HT-29 (cell line): ENCODE measurements around the gene WNT7B. TPM values are rescaled to one million over a fixed set of nuclear protein-coding genes. Genes with fewer than 3 reads are reported as not detected.

ENCODE experiments used
- DNase-seq: peaks from one replicate; pipeline ENCODE4 v3.0.0-alpha.2; 2015; ENCODE audit warnings: low spot score
- total RNA-seq: library from RNA; depleted of rRNA; stranded (reverse); fragments of >200 nt; shearing (Covaris generic); gene quantifications from 2 replicates; pipeline ENCODE4 v1.2.3, GENCODE V29; 2014

WNT7B gene
- total RNA-seq, 1 experiment from 2014 or later = 31.4 TPM

GRCh38 chr22:45959719-45960476 is 17.1 kb downstream of the WNT7B start:
- no peak for DNase-seq

DNA sequence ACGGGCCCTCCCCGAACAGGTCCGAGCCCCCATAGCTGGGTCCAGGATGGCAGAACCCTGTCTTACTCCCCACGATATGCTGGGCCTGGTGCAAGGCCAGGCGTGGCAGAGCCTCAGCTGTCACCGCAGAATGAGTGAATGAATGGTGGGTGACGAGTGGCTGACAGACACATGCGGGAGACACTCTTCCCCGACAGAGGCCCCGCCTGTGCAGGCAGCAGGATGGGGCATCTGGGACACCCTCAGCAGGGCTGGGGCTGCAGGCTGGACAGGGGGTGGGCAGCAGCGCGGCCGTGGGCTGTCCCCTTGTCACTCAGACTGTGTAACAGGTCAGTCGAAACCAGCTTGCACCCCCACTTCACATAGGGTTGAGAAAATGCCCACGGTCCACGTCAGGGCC is 18.0 kb downstream of the WNT7B start:
- no peak for DNase-seq

DNA sequence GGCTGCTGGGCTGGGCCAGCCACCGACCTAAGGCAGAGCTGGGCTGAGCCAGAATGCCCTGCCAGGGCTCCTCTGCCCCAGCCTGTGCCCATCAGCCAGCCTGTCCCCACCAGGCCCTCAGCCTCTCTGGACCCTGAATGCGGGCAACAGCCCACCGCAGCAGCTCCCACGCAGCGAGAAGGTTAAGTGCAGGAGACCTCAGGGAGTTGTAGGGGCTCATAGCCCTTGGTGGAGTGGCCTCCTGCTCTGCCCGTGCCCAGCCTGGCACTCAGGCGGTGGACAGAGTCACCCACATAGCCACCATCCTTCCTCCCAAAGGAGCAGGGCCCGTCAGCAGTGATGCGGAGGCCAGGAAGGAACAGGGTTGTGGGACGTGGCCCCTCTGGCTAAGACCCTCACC is 19.1 kb downstream of the WNT7B start:
- DNase-seq = no peak

DNA sequence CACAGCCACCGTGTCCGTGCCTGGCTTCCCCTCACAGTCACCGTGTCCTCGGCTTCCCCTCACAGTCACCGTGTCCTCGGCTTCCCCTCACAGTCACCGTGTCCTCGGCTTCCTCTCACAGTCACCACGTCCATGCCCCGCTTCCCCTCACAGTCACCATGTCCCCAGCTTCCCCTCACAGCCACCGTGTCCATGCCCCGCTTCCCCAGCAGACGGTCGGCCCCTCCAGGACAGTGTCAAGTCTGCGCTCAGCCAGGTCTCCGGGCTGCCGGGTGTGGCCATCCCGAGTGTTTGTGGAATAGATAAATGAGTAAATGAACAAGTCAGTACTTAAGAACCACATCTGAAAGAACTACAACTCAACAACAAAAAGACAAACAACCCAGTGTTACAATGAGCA is 23.8 kb downstream of the WNT7B start:
- DNase-seq = no peak

DNA sequence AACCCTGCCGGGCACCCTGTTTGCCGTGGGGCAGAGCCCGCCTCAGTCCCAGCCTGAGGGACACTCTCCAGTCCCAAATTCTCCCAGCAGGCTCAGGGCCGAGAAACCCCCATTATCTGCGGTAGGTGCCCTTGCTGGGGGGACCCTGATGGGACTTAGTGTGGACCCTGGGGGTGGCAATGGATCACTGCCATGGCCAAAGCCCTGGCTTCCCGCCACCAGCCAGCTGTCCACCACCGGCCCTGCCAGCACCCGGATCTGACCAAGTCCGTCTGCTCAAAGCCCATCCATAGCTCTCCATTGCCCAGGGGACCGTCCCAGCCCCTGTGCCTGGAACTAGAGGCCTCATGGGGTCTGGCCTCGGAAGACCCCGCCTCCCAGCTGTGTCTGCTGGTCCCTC is 24.4 kb downstream of the WNT7B start:
- DNase-seq = no peak

GRCh38 chr22:45952151-45952550 is 24.8 kb downstream of the WNT7B start:
- no peak for DNase-seq

- DNase-seq = no peak
Measured at GRCh38 chr22:45949891-45950290, 27.1 kb downstream of the WNT7B start.

DNA sequence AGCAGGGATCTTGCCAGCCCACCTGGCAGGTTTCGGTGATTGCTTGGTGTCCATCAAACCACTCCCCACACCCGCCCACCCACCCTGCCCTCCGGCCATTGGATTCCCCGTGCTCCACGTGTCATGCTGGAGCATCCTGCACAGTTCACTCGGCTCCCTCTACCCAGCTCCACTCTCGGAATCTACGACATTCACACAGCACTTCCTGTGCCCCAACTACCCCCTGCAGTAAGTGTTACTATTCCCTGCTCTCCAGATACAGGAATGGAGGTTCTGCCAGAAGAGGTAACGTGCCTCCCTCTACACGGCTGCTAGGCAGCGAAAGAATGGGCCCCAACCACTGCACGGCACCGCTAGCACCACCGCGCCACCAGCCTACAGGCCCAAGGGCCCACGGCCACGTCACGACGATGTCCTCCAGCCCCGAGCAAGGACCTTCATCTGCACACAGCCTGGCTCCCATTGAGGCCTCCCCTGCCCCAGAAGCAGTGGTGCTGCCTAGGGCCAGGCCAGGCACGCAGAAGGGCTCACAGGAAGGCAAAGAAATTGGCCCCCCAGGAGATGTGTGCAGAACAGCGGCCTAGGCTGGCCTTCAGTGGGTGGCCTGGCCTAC is 27.6 kb downstream of the WNT7B start:
- no peak for DNase-seq

- no peak for DNase-seq
Measured at GRCh38 chr22:45948081-45948648, 28.8 kb downstream of the WNT7B start.

- DNase-seq = no peak
Measured at GRCh38 chr22:45946805-45947600, 30.0 kb downstream of the WNT7B start.

DNA sequence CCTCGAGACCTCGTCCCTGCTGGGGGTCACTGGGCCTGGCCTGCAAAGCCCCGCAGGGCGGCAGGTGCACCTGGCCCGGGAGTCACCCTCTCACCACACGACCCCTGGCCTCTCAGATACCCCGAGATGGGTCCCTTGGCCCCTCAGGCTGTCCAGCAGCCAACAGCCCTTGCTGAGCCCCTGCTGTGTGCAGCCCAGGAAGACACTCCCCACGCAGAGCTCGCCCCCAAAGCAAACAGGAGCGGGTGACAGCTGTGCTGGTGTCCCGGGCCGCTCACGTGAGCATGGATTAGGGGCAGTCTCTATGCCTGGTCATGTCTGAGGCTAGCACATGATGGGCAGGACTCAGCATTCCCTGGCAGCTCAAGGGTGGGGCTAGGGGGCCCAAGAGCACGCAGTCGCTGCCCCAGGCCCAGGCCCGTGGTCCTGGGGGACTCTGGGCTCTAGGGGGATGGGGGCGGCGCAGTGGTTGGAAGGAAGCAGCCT is 31.3 kb downstream of the WNT7B start:
- no peak for DNase-seq

- no peak for DNase-seq
Measured at GRCh38 chr22:45942787-45943493, 34.0 kb downstream of the WNT7B start.

- DNase-seq = no peak
Measured at GRCh38 chr22:45942344-45942743, 34.6 kb downstream of the WNT7B start.

GRCh38 chr22:45938913-45939312 is 38.0 kb downstream of the WNT7B start:
- no peak for DNase-seq

DNA sequence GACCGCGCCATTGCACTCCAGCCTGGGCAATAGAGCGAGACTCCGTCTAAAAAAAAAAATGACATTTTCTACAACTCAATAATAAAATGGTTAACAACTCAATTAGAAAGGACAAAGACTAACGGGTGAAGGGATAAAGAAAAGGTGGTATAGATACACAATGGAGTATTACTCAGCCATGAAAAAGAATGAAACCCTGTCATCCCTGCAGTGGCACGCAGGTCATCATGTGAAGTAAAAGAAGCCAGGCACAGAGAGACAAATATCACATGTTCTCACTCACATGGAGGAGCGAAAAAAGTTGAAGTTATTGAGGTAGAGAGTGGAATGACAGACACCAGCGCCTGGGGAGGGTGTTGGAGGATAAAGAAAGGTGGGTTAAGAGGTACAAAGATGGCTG is 39.0 kb downstream of the WNT7B start:
- no peak for DNase-seq

- DNase-seq = no peak
Measured at GRCh38 chr22:45935573-45935972, 41.4 kb downstream of the WNT7B start.

DNA sequence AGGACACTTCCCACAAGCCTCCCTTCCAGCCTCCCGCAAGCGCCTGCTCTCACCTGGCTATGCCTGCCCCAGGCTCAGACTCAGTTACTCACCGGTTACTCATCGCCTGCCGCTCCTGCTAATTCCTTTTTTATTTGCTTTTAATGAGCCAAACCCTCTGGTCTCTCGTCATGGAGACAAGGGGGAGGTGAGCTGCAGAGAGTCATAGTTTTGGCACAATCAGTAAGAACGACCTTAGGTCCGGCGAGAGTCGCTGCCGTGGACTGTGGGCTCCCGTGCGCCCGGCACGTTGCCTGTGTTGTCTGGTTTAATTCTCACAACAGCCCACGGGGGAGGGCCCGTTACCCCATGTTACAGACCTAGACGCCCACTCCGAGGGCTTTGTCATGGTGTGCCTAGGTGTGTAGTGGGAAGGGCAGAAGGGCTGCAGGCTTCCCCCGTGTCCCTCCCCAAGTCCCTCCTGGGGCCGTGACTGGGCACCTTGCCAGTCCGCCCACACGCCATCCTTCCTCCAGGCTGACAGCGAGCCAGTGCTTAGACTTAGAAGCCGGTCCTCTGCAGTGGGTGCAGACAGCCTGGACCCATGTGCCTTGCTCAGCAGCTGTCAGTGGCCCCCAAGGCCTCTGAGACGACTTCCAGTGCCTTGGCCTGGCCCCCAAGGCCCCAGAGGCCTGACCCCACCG is 42.2 kb downstream of the WNT7B start:
- DNase-seq = peak; percentile 73

- DNase-seq = no peak
Measured at GRCh38 chr22:45934168-45934564, 42.8 kb downstream of the WNT7B start.

GRCh38 chr22:45933506-45934167 is 43.3 kb downstream of the WNT7B start:
- no peak for DNase-seq

GRCh38 chr22:45932071-45932470 is 44.9 kb downstream of the WNT7B start:
- no peak for DNase-seq
